ENCODE measurements around the gene SERPINB2. TPM values are rescaled to one million over a fixed set of nuclear protein-coding genes. Genes with fewer than 3 reads are reported as not detected.
A peak's percentile ranks its signal among the peaks of the same experiment; 100 is the strongest.

Gene SERPINB2
- polyA plus RNA-seq, 1 donor (not counting 4 experiments of a cell fraction or from before 2014, with no cell fraction given), result 733 TPM

GRCh38 chr18:63858456-63858855, 29.0 kb upstream of the SERPINB2 start:
- H3K9me3 ChIP-seq (ENCODE audit: control insufficient read depth, low read depth, low read length), result no peaks in the 10 kb centered on the region
- H3K27ac ChIP-seq (ENCODE audit: control insufficient read depth, insufficient read depth, low read length), result no peak overlapping the region
- TF ChIP-seq, protein P1, sequence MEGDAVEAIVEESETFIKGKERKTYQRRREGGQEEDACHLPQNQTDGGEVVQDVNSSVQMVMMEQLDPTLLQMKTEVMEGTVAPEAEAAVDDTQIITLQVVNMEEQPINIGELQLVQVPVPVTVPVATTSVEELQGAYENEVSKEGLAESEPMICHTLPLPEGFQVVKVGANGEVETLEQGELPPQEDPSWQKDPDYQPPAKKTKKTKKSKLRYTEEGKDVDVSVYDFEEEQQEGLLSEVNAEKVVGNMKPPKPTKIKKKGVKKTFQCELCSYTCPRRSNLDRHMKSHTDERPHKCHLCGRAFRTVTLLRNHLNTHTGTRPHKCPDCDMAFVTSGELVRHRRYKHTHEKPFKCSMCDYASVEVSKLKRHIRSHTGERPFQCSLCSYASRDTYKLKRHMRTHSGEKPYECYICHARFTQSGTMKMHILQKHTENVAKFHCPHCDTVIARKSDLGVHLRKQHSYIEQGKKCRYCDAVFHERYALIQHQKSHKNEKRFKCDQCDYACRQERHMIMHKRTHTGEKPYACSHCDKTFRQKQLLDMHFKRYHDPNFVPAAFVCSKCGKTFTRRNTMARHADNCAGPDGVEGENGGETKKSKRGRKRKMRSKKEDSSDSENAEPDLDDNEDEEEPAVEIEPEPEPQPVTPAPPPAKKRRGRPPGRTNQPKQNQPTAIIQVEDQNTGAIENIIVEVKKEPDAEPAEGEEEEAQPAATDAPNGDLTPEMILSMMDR (optimal IDR thresholded peaks at IDR 0.05 in 1 of 3, IDR thresholded peaks at IDR 0.05 in 1 of 3, conservative IDR thresholded peaks at IDR 0.05 in 1 of 3; ENCODE audit: extremely low read depth in 1 of 3, insufficient read depth in 2 of 3, low read length in 3 of 3), result no peak
- TF ChIP-seq EZH2 (IDR thresholded peaks at IDR 0.05; ENCODE audit: low read length), result no peak
- H4K20me1 ChIP-seq (ENCODE audit: control insufficient read depth, extremely low read depth, insufficient read depth, low read length), result no peaks in the 10 kb centered on the region
- DNase-seq (ENCODE audit: low read depth, low spot score) (no peak), FAIRE-seq (no peak)
- no peak overlapping the region for H3K4me3 ChIP-seq (ENCODE audit: control insufficient read depth in 2 of 3, extremely low read depth in 1 of 3, insufficient read depth in 2 of 3, low read depth in 1 of 3, low read length in 3 of 3)
- no peak overlapping the region for H3K4me2 ChIP-seq (ENCODE audit: control insufficient read depth, extremely low read depth, insufficient read depth, low read depth, low read length)
- H3K27me3 ChIP-seq (ENCODE audit: control insufficient read depth, extremely low read depth, insufficient read depth, low read length), result no peaks in the 10 kb centered on the region
- H3K9ac ChIP-seq (ENCODE audit: control insufficient read depth, extremely low read depth, insufficient read depth, low read length), result no peak overlapping the region
- no peaks in the 10 kb centered on the region for H3K9me1 ChIP-seq (ENCODE audit: control insufficient read depth, extremely low read depth, insufficient read depth, low read length)
- no peaks in the 10 kb centered on the region for H3K36me3 ChIP-seq (ENCODE audit: control insufficient read depth in 2 of 2, extremely low read depth in 1 of 2, insufficient read depth in 2 of 2, low read length in 2 of 2)
- dilution Hi-C loops (cut with MboI; ENCODE audit: extremely low pct_ligation_motif_present, low sequenced_read_pairs), result no loop called here
- no peaks in the 10 kb centered on the region for H3K79me2 ChIP-seq (ENCODE audit: control insufficient read depth, insufficient read depth, low read length)
- H2AFZ ChIP-seq (ENCODE audit: control insufficient read depth, low read length), result no peak overlapping the region
- peaks cover 20% of the 10 kb centered on the region for H3K4me1 ChIP-seq (ENCODE audit: control insufficient read depth, extremely low read depth, insufficient read depth, low read length)

DNA sequence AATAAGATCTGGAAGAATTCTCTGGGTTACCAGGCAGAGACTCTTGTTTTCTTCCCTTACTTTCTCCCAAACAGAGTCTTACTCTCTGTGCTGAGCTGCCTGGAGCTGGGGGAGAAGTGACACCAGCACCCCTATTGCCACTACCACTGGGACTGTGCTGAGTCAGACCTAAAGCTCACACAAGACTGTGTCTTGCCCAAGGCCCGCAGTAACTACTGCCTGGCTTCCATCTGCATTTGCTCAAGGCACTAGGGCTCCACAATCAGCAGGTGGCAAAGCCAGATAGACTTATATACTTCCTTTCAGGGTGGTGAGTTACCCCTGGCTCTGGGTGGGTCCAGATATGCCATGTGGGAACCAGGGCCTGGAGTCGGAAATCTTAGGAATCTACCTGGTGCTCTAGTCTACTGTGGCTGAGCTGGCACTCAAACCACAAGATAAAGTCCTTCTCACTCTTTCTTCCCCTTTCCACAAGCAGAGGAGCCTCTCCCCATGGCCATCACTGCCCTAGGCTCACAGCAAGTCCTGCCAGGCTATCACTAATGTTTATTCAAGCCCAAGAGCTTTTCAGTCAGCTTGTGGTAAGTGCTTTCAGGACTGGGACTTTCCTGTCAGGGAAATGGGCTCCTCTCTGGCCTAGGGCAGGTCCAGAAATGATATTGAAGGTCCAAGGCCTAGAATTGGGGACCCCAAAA, 27.6 kb upstream of the SERPINB2 start:
- Histone ChIP-seq H3K9me1 (ENCODE audit: control insufficient read depth, extremely low read depth, insufficient read depth, low read length) (no peaks in the 10 kb centered on the region), H4K20me1 (ENCODE audit: control insufficient read depth, extremely low read depth, insufficient read depth, low read length) (no peaks in the 10 kb centered on the region), H3K79me2 (ENCODE audit: control insufficient read depth, insufficient read depth, low read length) (no peaks in the 10 kb centered on the region), H3K4me3 (ENCODE audit: control insufficient read depth in 2 of 3, extremely low read depth in 1 of 3, insufficient read depth in 2 of 3, low read depth in 1 of 3, low read length in 3 of 3) (no peak overlapping the region), H3K27me3 (ENCODE audit: control insufficient read depth, extremely low read depth, insufficient read depth, low read length) (no peaks in the 10 kb centered on the region), H3K4me1 (ENCODE audit: control insufficient read depth, extremely low read depth, insufficient read depth, low read length) (peaks cover 20% of the 10 kb centered on the region), H2AFZ (ENCODE audit: control insufficient read depth, low read length) (peak overlapping the region; percentile 39), H3K9ac (ENCODE audit: control insufficient read depth, extremely low read depth, insufficient read depth, low read length) (no peak overlapping the region), H3K9me3 (ENCODE audit: control insufficient read depth, low read depth, low read length) (no peaks in the 10 kb centered on the region), H3K4me2 (ENCODE audit: control insufficient read depth, extremely low read depth, insufficient read depth, low read depth, low read length) (peak overlapping the region; percentile 27), H3K36me3 (ENCODE audit: control insufficient read depth in 2 of 2, extremely low read depth in 1 of 2, insufficient read depth in 2 of 2, low read length in 2 of 2) (no peaks in the 10 kb centered on the region), H3K27ac (ENCODE audit: control insufficient read depth, insufficient read depth, low read length) (peak overlapping the region; percentile 17)
- dilution Hi-C loops (cut with MboI; ENCODE audit: extremely low pct_ligation_motif_present, low sequenced_read_pairs), result no loop called here
- TF ChIP-seq EZH2 (IDR thresholded peaks at IDR 0.05; ENCODE audit: low read length), result no peak
- TF ChIP-seq, protein P1 (optimal IDR thresholded peaks at IDR 0.05 in 1 of 3, IDR thresholded peaks at IDR 0.05 in 1 of 3, conservative IDR thresholded peaks at IDR 0.05 in 1 of 3; ENCODE audit: extremely low read depth in 1 of 3, insufficient read depth in 2 of 3, low read length in 3 of 3), result no peak
- FAIRE-seq, result peak; percentile 80
- DNase-seq (ENCODE audit: low read depth, low spot score), result no peak
